Trophoblast cell (in vitro differentiated cells and primary cell): Measurements from ENCODE around the gene MAT2A.
A peak's percentile ranks its signal among the peaks of the same experiment; 100 is the strongest.

Experiments
- DNase-seq, 2 donors: peaks; one replicate each; pipeline ENCODE4 v3.0.0-alpha.2; 2016
- H2AFZ ChIP-seq: 2 replicates; pipeline ENCODE4 v1.6.1; 2013; ENCODE audit warnings: low read length, moderate library complexity, mild to moderate bottlenecking; ENCODE audit not compliant: insufficient read depth, poor library complexity
- H2AK5ac ChIP-seq: 2 replicates; pipeline ENCODE4 v1.6.1; 2013; ENCODE audit warnings: mild to moderate bottlenecking, low read length
- H2BK120ac ChIP-seq: 2 replicates; pipeline ENCODE4 v1.6.1; 2013; ENCODE audit warnings: low read length, mild to moderate bottlenecking, moderate library complexity; ENCODE audit not compliant: insufficient read depth, poor library complexity
- H2BK12ac ChIP-seq: 2 replicates; pipeline ENCODE4 v1.6.1; 2013; ENCODE audit warnings: mild to moderate bottlenecking, low read length, moderate library complexity
- H2BK5ac ChIP-seq: 2 replicates; pipeline ENCODE4 v1.6.1; 2013; ENCODE audit warnings: low read length, low read depth, moderate library complexity, mild to moderate bottlenecking; ENCODE audit not compliant: poor library complexity
- H3K14ac ChIP-seq: 2 replicates; pipeline ENCODE4 v1.6.1; 2013; ENCODE audit warnings: mild to moderate bottlenecking, low read length
- H3K18ac ChIP-seq: 2 replicates; pipeline ENCODE4 v1.6.1; 2013; ENCODE audit warnings: mild to moderate bottlenecking, low read length
- H3K23ac ChIP-seq: 2 replicates; pipeline ENCODE4 v1.6.1; 2013; ENCODE audit warnings: low read length
- H3K27ac ChIP-seq: 2 replicates; pipeline ENCODE4 v1.5.1; 2013; ENCODE audit warnings: low read depth, mild to moderate bottlenecking, inconsistent platforms, low read length, moderate library complexity
- H3K27me3 ChIP-seq: 2 replicates; pipeline ENCODE4 v1.6.1; 2013; ENCODE audit warnings: inconsistent platforms, mild to moderate bottlenecking, low read length, moderate library complexity; ENCODE audit not compliant: insufficient read depth
- H3K36me3 ChIP-seq, 2 experiments: 1 replicate in 1 of 2; 2 replicates in 1 of 2; pipeline ENCODE4 v1.6.1; 2013; ENCODE audit warnings: low read length in 2 of 2, mild to moderate bottlenecking in 2 of 2, moderate library complexity in 1 of 2; ENCODE audit not compliant: insufficient read depth in 2 of 2, control insufficient read depth in 1 of 2
- H3K4ac ChIP-seq: 2 replicates; pipeline ENCODE4 v1.6.1; 2013; ENCODE audit warnings: low read depth, mild to moderate bottlenecking, low read length, moderate library complexity
- H3K4me1 ChIP-seq, 2 experiments: 1 replicate in 1 of 2; 2 replicates in 1 of 2; pipeline ENCODE4 v1.6.1; 2013; ENCODE audit warnings: low read length in 2 of 2, mild to moderate bottlenecking in 2 of 2, moderate library complexity in 1 of 2; ENCODE audit not compliant: insufficient read depth in 2 of 2, control insufficient read depth in 1 of 2
- H3K4me2 ChIP-seq: 2 replicates; pipeline ENCODE4 v1.6.1; 2013; ENCODE audit warnings: inconsistent platforms, mild to moderate bottlenecking, low read length, moderate library complexity
- H3K4me3 ChIP-seq: 2 replicates; pipeline ENCODE4 v1.5.1; 2013; ENCODE audit warnings: mild to moderate bottlenecking, low read depth, low read length, inconsistent platforms
- H3K79me1 ChIP-seq: one replicate; pipeline ENCODE4 v1.6.1; 2013; ENCODE audit warnings: low read length
- H3K79me2 ChIP-seq: 2 replicates; pipeline ENCODE4 v1.6.1; 2013; ENCODE audit warnings: low read length, mild to moderate bottlenecking; ENCODE audit not compliant: control insufficient read depth, insufficient read depth, poor library complexity
- H3K9ac ChIP-seq: 2 replicates; pipeline ENCODE4 v1.6.1; 2013; ENCODE audit warnings: mild to moderate bottlenecking, low read length
- H3K9me3 ChIP-seq: 2 replicates; pipeline ENCODE4 v1.6.1; 2013; ENCODE audit warnings: low read depth, mild to moderate bottlenecking, control low read depth, inconsistent platforms, low read length; ENCODE audit not compliant: insufficient read depth
- H4K12ac ChIP-seq: 2 replicates; pipeline ENCODE4 v1.6.1; 2013; ENCODE audit warnings: low read depth, mild to moderate bottlenecking, low read length, moderate library complexity
- H4K8ac ChIP-seq: 2 replicates; pipeline ENCODE4 v1.6.1; 2013; ENCODE audit warnings: low read depth, mild to moderate bottlenecking, low read length, moderate library complexity
- H4K91ac ChIP-seq: one replicate; pipeline ENCODE4 v1.6.1; 2013; ENCODE audit warnings: low read depth, mild to moderate bottlenecking, low read length, moderate library complexity
- WGBS: extraction: QIAGEN DNeasy Blood & Tissue Kit; methylation state at CpG from one replicate; pipeline ENCODE4 v1.1.7; 2013; ENCODE audit warnings: missing lambda C conversion rate; ENCODE audit not compliant: insufficient read length, insufficient coverage; ENCODE audit errors: extremely low coverage; 5-methylcytosine and 5-hydroxymethylcytosine counted together

MAT2A gene

DNA sequence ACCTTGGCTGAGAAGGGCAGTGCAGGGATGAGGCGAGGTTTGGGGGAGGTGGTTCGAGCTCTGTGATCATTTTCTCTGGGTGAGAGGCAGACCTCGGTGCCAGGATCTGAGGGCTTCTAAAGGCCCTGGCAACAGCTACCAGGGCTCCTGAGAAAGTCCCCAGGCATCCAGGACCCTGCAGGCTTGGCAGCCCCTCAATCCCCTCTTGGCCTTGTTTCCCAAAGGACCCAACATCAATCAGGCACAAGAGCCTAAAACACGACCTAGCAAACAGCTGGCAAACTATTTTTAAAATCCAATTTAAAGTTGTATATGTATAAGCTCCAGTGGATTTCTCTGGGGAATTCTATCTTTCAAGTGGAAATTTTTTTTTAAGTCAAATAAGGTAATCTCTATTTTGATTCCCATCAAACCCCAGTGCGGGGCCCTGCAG, 15.0 kb upstream of the MAT2A start:
- Histone ChIP-seq H4K12ac (no peak overlapping the region), H3K4me1 (peaks cover 8 to 9% of the 10 kb centered on the region in 2 experiments), H3K27ac (no peak overlapping the region), H3K79me1 (peaks cover 2% of the 10 kb centered on the region), H2AFZ (no peak overlapping the region), H3K14ac (no peak overlapping the region), H3K9me3 (no peaks in the 10 kb centered on the region), H3K36me3 (no peaks in the 10 kb centered on the region), H3K4me2 (no peak overlapping the region), H3K18ac (no peak overlapping the region), H2AK5ac (no peak overlapping the region), H2BK12ac (no peak overlapping the region), H3K9ac (no peak overlapping the region), H3K4me3 (no peak overlapping the region), H4K91ac (no peak overlapping the region), H2BK5ac (no peak overlapping the region), H3K79me2 (no peaks in the 10 kb centered on the region), H3K4ac (no peak overlapping the region), H2BK120ac (no peak overlapping the region), H3K27me3 (no peaks in the 10 kb centered on the region), H4K8ac (no peak overlapping the region), H3K23ac (no peak overlapping the region)
- no CpG with 5 or more reads among the region's 5 CpGs for WGBS
- no peak for DNase-seq

DNA sequence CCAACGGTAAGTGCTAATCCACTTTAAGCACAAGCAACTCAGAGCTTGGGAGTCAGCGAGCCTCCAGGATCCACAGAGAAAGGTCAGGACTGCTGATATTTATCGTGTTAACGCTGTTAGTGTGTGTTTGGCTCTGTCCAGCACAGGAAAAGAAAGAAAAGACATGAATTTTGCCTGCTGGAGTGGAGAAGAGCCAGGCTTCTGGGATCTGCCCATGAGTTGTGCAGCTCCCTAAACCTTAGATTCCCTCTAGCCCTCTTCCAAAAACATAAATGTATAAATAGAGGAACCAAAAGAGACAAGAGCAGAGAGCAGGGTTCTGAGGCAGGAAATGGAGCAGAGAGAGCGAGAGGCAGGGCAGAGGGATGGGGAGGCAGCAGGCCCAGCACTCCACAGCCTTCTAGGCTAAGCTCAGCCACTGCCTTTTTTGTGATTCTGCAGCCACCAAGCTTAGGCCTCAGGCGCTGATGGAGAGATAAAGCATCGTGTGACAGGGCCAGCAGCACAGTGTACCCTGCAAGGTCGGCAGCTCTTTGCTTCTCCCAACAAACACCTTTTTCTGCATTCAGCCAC, 14.5 kb upstream of the MAT2A start:
- Histone ChIP-seq H3K23ac (no peak overlapping the region), H4K12ac (no peak overlapping the region), H3K4me2 (no peak overlapping the region), H3K9ac (no peak overlapping the region), H4K8ac (no peak overlapping the region), H3K4me1 (peaks cover 8 to 9% of the 10 kb centered on the region in 2 experiments), H3K4ac (no peak overlapping the region), H3K79me1 (peaks cover 2% of the 10 kb centered on the region), H2BK5ac (no peak overlapping the region), H3K18ac (no peak overlapping the region), H2BK120ac (no peak overlapping the region), H3K27me3 (no peaks in the 10 kb centered on the region), H3K36me3 (no peaks in the 10 kb centered on the region), H2AK5ac (no peak overlapping the region), H3K14ac (no peak overlapping the region), H2AFZ (no peak overlapping the region), H2BK12ac (no peak overlapping the region), H3K27ac (no peak overlapping the region), H3K79me2 (no peaks in the 10 kb centered on the region), H4K91ac (no peak overlapping the region), H3K4me3 (no peak overlapping the region), H3K9me3 (no peaks in the 10 kb centered on the region)
- DNase-seq = peak; percentile 62 to 87
- no CpG with 5 or more reads among the region's 8 CpGs for WGBS

DNA sequence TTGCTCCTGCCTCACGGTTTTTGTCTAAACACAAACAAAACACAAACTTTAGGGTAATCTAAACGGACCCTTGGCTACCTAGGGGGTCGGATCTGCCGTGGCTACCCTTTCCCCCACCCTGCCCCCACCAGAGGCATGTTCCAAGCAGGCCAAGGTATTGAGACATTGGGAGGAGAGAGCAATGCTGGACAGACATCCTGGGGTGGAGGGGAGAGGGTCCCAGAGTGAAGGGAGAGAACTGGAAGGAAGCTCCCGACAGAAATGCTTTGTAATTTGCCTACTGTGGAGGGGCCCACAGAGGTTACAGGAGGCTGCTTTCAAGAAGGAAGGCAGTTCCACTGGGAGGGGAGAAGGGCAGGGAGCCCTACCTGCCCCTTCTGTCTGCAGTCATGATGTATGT, 13.9 kb upstream of the MAT2A start:
- H3K18ac ChIP-seq = no peak overlapping the region
- no peak overlapping the region for H4K91ac ChIP-seq
- DNase-seq = no peak
- no peak overlapping the region for H2AFZ ChIP-seq
- no peaks in the 10 kb centered on the region for H3K9me3 ChIP-seq
- no peak overlapping the region for H3K4me2 ChIP-seq
- no peak overlapping the region for H2BK12ac ChIP-seq
- no peak overlapping the region for H3K23ac ChIP-seq
- H3K4ac ChIP-seq = no peak overlapping the region
- no peaks in the 10 kb centered on the region for H3K27me3 ChIP-seq
- H2AK5ac ChIP-seq = no peak overlapping the region
- H3K79me2 ChIP-seq = no peaks in the 10 kb centered on the region
- no peak overlapping the region for H3K27ac ChIP-seq
- no CpG with 5 or more reads among the region's 5 CpGs for WGBS
- no peak overlapping the region for H4K8ac ChIP-seq
- no peak overlapping the region for H3K14ac ChIP-seq
- no peak overlapping the region for H2BK5ac ChIP-seq
- H3K4me3 ChIP-seq = no peak overlapping the region
- peaks cover 8 to 9% of the 10 kb centered on the region in 2 experiments for H3K4me1 ChIP-seq
- peaks cover 2% of the 10 kb centered on the region for H3K79me1 ChIP-seq
- H2BK120ac ChIP-seq = no peak overlapping the region
- H4K12ac ChIP-seq = no peak overlapping the region
- H3K9ac ChIP-seq = no peak overlapping the region
- H3K36me3 ChIP-seq = no peaks in the 10 kb centered on the region

DNA sequence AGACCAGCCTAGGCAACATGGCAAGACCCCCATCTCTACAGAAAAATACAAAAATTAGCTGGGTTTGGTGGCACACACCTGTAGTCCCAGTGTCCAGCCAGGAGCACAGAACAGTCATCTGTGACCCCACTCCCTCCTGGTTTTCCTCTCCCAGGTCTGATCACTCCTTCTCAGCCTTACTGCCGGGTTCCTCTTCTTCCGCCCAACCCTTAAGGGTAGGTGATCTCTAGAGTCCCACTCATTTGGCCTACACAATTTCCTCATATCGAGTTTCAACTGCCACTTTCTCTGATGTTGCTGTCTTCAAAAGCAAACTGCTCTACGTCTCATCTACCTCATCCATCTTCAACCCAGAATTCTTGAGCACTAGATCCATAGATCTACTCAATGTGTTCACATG, 13.4 kb upstream of the MAT2A start:
- H3K36me3 ChIP-seq = no peaks in the 10 kb centered on the region
- H2AK5ac ChIP-seq = no peak overlapping the region
- no peak overlapping the region for H3K9ac ChIP-seq
- peaks cover 2% of the 10 kb centered on the region for H3K79me1 ChIP-seq
- no peak overlapping the region for H4K12ac ChIP-seq
- no peak for DNase-seq
- H4K8ac ChIP-seq = no peak overlapping the region
- no peak overlapping the region for H3K14ac ChIP-seq
- H3K4ac ChIP-seq = no peak overlapping the region
- H2BK5ac ChIP-seq = no peak overlapping the region
- WGBS = no CpG with 5 or more reads among the region's 4 CpGs
- no peak overlapping the region for H3K18ac ChIP-seq
- no peak overlapping the region for H2BK120ac ChIP-seq
- H3K27me3 ChIP-seq = no peaks in the 10 kb centered on the region
- H3K79me2 ChIP-seq = no peaks in the 10 kb centered on the region
- no peak overlapping the region for H2AFZ ChIP-seq
- H3K27ac ChIP-seq = no peak overlapping the region
- no peak overlapping the region for H2BK12ac ChIP-seq
- no peaks in the 10 kb centered on the region for H3K9me3 ChIP-seq
- H4K91ac ChIP-seq = no peak overlapping the region
- no peak overlapping the region for H3K4me3 ChIP-seq
- H3K4me1 ChIP-seq = peaks cover 8 to 9% of the 10 kb centered on the region in 2 experiments
- H3K23ac ChIP-seq = no peak overlapping the region
- no peak overlapping the region for H3K4me2 ChIP-seq
